ENCODE data around the gene SLC43A3. TPM values are rescaled to one million over a fixed set of nuclear protein-coding genes. Genes with fewer than 3 reads are reported as not detected.
"Not testable (repeated sequence)": the region's sequence is repeated elsewhere in the genome, so short reads cannot be mapped to it uniquely, and the experiment has no call there.

Gene SLC43A3
- total RNA-seq, 1 experiment from 2014 or later = not detected

- not testable (repeated sequence) for DNase-seq (ENCODE audit: extremely low read depth, low read depth)
These were observed 65.5 kb downstream of the SLC43A3 start for GRCh38 chr11:57361420-57361819.

GRCh38 chr11:57360991-57361390 is 65.9 kb downstream of the SLC43A3 start:
- DNase-seq (ENCODE audit: extremely low read depth, low read depth) = no peak

- DNase-seq (ENCODE audit: extremely low read depth, low read depth) = no peak
These were observed 66.8 kb downstream of the SLC43A3 start for GRCh38 chr11:57359896-57360690.

- no peak for DNase-seq (ENCODE audit: extremely low read depth, low read depth)
These were observed 67.5 kb downstream of the SLC43A3 start for GRCh38 chr11:57359396-57359795.

DNA sequence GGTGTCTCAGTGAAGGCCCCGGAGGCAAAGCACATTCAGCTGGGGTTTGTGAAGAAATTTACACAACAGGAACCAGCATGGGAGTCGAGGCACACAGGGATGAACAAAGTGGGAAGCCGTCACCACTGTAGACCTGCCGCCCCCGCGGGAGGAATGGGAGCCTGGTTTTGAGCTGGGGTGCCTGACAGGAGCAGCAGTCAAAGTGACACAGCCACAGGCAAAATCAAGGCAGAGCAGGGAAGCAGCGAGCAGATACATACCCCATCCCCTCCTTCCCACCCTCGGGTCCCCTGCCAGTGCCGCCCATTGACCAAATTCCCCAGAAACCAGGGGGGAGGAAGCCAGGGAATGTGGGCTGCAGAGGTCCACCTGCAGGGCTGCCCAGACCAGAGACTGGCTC is 67.9 kb downstream of the SLC43A3 start:
- no peak for DNase-seq (ENCODE audit: extremely low read depth, low read depth)

DNA sequence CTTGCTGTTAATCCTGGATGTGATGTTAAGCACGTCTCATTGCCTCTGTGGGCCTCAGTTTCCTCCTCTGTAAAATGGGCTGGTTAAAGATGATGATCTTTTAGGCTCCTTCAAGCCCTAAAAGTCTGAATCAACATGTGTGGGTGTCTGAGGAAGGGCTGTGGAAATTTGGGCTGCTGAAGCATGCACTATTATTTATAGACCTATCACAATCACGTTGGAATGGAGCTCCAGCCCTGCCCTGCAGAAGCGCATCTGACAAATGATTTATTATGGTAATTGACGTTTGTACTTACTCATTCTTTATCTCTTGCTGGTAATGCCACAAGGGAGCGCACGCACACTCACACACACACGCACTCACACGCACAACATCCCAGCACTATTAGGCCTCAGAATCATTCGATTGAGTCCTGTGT is 68.4 kb downstream of the SLC43A3 start:
- no peak for DNase-seq (ENCODE audit: extremely low read depth, low read depth)

GRCh38 chr11:57357856-57358255 is 69.1 kb downstream of the SLC43A3 start:
- DNase-seq (ENCODE audit: extremely low read depth, low read depth) = no peak

DNA sequence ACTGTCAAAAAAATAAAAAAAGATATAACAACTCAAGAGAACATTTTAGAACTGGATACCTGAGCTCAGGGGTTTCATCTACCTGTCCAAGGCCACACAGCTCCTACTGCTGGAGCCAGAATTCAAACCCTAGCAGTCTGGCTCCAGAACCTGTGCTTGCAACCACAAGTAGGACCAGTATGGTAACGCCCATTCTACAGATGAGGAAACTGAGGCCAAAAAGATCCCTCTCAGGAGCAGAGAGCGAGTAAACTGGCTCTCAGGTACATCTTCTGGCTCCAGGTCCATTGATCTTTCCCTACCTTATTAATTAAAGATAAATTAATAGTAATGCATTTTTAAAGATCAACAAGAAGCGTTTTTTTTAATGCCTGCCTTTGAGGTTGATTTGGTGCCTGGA is 69.6 kb downstream of the SLC43A3 start:
- DNase-seq (ENCODE audit: extremely low read depth, low read depth) = no peak

Small RNA genes within 50 kb of the gene (small RNA-seq; reads per million reads assigned to genes)
- 0 reads per million in 2 experiments for gene RNA5SP341

Other genes starting within 250 kb of the SLC43A3 start
- gene LRRC55, start 245.2 kb downstream of the SLC43A3 start, total RNA-seq (2014; rRNA removed; shearing (Covaris generic)) = not detected in 2 replicates
- gene APLNR, start 189.9 kb downstream of the SLC43A3 start, total RNA-seq (2014; rRNA removed; shearing (Covaris generic)) = not detected in 2 replicates
- gene TNKS1BP1, start 102.2 kb downstream of the SLC43A3 start, total RNA-seq (2014; rRNA removed; shearing (Covaris generic)) = 17.8 and 19.1 TPM in 2 replicates
- gene SSRP1, start 91.2 kb downstream of the SLC43A3 start, total RNA-seq (2014; rRNA removed; shearing (Covaris generic)) = 120 and 125 TPM in 2 replicates
- gene P2RX3, start 88.8 kb downstream of the SLC43A3 start, total RNA-seq (2014; rRNA removed; shearing (Covaris generic)) = not detected in 2 replicates
- gene PRG3, start 46.0 kb downstream of the SLC43A3 start, total RNA-seq (2014; rRNA removed; shearing (Covaris generic)) = not detected in 2 replicates
- not detected in 2 replicates for gene PRG2, start 36.5 kb downstream of the SLC43A3 start, total RNA-seq (2014; rRNA removed; shearing (Covaris generic))
- gene RTN4RL2, start 33.4 kb upstream of the SLC43A3 start, total RNA-seq (2014; rRNA removed; shearing (Covaris generic)) = 0.45 and 0.72 TPM in 2 replicates
- 5.1 and 7.6 TPM in 2 replicates for gene SLC43A1, start 88.6 kb upstream of the SLC43A3 start, total RNA-seq (2014; rRNA removed; shearing (Covaris generic))
- gene TIMM10, start 103.6 kb upstream of the SLC43A3 start, total RNA-seq (2014; rRNA removed; shearing (Covaris generic)) = 91.7 and 100 TPM in 2 replicates
- not detected in 2 replicates for gene SMTNL1, start 110.5 kb upstream of the SLC43A3 start, total RNA-seq (2014; rRNA removed; shearing (Covaris generic))
- gene UBE2L6, start 140.6 kb upstream of the SLC43A3 start, total RNA-seq (2014; rRNA removed; shearing (Covaris generic)) = 20.1 and 20.8 TPM in 2 replicates
- not detected in 2 replicates for gene SERPING1, start 170.6 kb upstream of the SLC43A3 start, total RNA-seq (2014; rRNA removed; shearing (Covaris generic))
- gene YPEL4, start 222.8 kb upstream of the SLC43A3 start, total RNA-seq (2014; rRNA removed; shearing (Covaris generic)) = not detected in 2 replicates
- gene CLP1, start 230.6 kb upstream of the SLC43A3 start, total RNA-seq (2014; rRNA removed; shearing (Covaris generic)) = 11.0 and 11.9 TPM in 2 replicates
- 34.8 TPM in 2 replicates for gene ZDHHC5, start 241.0 kb upstream of the SLC43A3 start, total RNA-seq (2014; rRNA removed; shearing (Covaris generic))

Data from NCI-H460 (cell line).